NCI-H748 (cell line): ENCODE data around the gene CAMK1.

ENCODE experiments used
- DNase-seq: peaks from one replicate; lab custom pipeline; 2025; ENCODE audit not compliant: unreplicated experiment; lab: John Stamatoyannopoulos, UW

The CAMK1 gene

GRCh38 chr3:9793161-9793781 lies 23.5 kb upstream of the CAMK1 start:
- DNase-seq, result peak; percentile 45

- peak; percentile 92 for DNase-seq
Observed at GRCh38 chr3:9792405-9793160, 22.8 kb upstream of the CAMK1 start, which contains the start of the genes ARPC4 and TADA3. Gene ARPC4, plus strand, starts transcription at chr3:9793082. Its CDS starts 40 bp downstream, at chr3:9793122. Gene TADA3, minus strand, starts transcription at chr3:9792473. Its CDS starts 1,007 bp downstream, at chr3:9791466.

- no peak for DNase-seq
Observed at GRCh38 chr3:9791790-9792404, 22.1 kb upstream of the CAMK1 start.

- DNase-seq, result no peak
Observed at GRCh38 chr3:9791127-9791526, 21.4 kb upstream of the CAMK1 start.

GRCh38 chr3:9787714-9788113 lies 18.0 kb upstream of the CAMK1 start:
- no peak for DNase-seq

- no peak for DNase-seq
Observed at GRCh38 chr3:9786825-9787669, 17.3 kb upstream of the CAMK1 start.

GRCh38 chr3:9786209-9786739 lies 16.5 kb upstream of the CAMK1 start:
- no peak for DNase-seq

- no peak for DNase-seq
Observed at GRCh38 chr3:9785602-9786001, 15.9 kb upstream of the CAMK1 start.

GRCh38 chr3:9784965-9785364 lies 15.2 kb upstream of the CAMK1 start:
- DNase-seq, result no peak

GRCh38 chr3:9783954-9784353 lies 14.2 kb upstream of the CAMK1 start:
- no peak for DNase-seq

GRCh38 chr3:9782770-9783169 lies 13.0 kb upstream of the CAMK1 start:
- DNase-seq, result no peak

- no peak for DNase-seq
Observed at GRCh38 chr3:9781978-9782603, 12.3 kb upstream of the CAMK1 start.

GRCh38 chr3:9781551-9781950 lies 11.8 kb upstream of the CAMK1 start:
- DNase-seq, result no peak

- no peak for DNase-seq
Observed at GRCh38 chr3:9780910-9781309, 11.2 kb upstream of the CAMK1 start.

- DNase-seq, result no peak
Observed at GRCh38 chr3:9780458-9780812, 10.7 kb upstream of the CAMK1 start.

- no peak for DNase-seq
Observed at GRCh38 chr3:9779721-9780457, 10.1 kb upstream of the CAMK1 start.

GRCh38 chr3:9779075-9779593 lies 9.4 kb upstream of the CAMK1 start:
- DNase-seq, result no peak

- no peak for DNase-seq
Observed at GRCh38 chr3:9778143-9779074, 8.7 kb upstream of the CAMK1 start.

- DNase-seq, result no peak
Observed at GRCh38 chr3:9777694-9778021, 7.9 kb upstream of the CAMK1 start.
